Testis (tissue), 2 donors: ENCODE data around the gene FAM110A.
A peak's percentile ranks its signal among the peaks of the same experiment; 100 is the strongest.

ENCODE experiments used
- POLR2A ChIP-seq: fragments of 450-650 bp; IDR thresholded peaks from one replicate; pipeline ENCODE4 v1.6.1; 2017; ENCODE audit warnings: antibody characterized with exemption, mild to moderate bottlenecking, moderate library complexity
- TF ChIP-seq, protein P1 (sequence below), 3 experiments: fragments of 450-650 bp in 2 of 3; fragments of 200-600 bp in 1 of 3; sonication (generic) in 1 of 3; IDR thresholded peaks; one replicate each; pipeline ENCODE4 v1.5.1; 2016 to 2019; ENCODE audit warnings: antibody characterized with exemption in 3 of 3, mild to moderate bottlenecking in 2 of 3, moderate library complexity in 1 of 3

DNA sequence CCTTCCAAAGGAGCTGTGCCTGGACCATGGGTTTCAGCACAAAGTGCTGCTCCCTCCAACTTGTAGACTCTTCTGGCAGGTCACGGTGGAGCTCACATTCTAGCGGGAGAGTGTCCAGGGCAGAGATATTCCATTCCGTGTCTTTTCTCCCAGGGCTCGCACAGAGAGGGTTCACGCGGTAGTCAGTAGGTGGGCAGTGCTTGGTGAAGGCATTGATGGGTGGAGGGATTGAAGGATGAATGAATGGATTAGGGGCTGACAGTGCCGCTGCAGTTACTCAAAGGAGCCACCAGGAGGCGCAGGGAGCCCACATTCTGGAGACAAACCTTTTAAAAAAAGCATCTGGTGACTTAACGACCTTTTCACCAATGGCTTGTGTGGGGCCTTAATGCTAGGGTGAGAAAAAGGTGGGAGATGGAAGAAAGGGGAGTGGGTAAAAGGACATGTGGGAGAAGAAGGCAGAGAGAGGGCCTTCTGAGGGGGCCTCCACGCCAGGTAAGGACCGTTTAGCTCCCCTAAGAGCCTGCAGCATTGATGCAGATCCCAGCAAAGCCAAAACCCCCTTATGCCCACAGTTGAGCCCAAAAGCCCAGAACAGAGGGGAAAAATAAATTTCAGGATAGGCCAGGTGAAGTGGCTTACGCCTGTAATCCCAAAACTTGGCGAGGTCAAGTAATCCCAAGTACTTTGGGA lies 17.5 kb upstream of the FAM110A start:
- no peak for TF ChIP-seq POLR2A
- TF ChIP-seq, protein P1, sequence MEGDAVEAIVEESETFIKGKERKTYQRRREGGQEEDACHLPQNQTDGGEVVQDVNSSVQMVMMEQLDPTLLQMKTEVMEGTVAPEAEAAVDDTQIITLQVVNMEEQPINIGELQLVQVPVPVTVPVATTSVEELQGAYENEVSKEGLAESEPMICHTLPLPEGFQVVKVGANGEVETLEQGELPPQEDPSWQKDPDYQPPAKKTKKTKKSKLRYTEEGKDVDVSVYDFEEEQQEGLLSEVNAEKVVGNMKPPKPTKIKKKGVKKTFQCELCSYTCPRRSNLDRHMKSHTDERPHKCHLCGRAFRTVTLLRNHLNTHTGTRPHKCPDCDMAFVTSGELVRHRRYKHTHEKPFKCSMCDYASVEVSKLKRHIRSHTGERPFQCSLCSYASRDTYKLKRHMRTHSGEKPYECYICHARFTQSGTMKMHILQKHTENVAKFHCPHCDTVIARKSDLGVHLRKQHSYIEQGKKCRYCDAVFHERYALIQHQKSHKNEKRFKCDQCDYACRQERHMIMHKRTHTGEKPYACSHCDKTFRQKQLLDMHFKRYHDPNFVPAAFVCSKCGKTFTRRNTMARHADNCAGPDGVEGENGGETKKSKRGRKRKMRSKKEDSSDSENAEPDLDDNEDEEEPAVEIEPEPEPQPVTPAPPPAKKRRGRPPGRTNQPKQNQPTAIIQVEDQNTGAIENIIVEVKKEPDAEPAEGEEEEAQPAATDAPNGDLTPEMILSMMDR (IDR thresholded peaks at IDR 0.05), result peak; percentile 94 to 99 (median 96)
